ENCODE data around the gene SCN5A. TPM values are rescaled to one million over a fixed set of nuclear protein-coding genes. Genes with fewer than 3 reads are reported as not detected.

Gene SCN5A
- total RNA-seq, 1 donor from 2014 or later, result 239 TPM

GRCh38 chr3:38651153-38651789 lies 1.8 kb upstream of the SCN5A start:
- Histone ChIP-seq H3K4me3 (no peak overlapping the region), H3K27me3 (ENCODE audit: low read depth) (peaks cover 68% of the 10 kb centered on the region), H3K9me3 (replicated peaks) (no peaks in the 10 kb centered on the region), H3K27ac (replicated peaks) (no peak overlapping the region), H3K36me3 (no peaks in the 10 kb centered on the region), H3K4me1 (peaks cover 35% of the 10 kb centered on the region)
- peak; percentile 99 for TF ChIP-seq CTCF (IDR thresholded peaks at IDR 0.05; ENCODE audit: borderline replicate concordance)
- peak; percentile 61 for DNase-seq
- intact Hi-C loops (cut with micrococcal nuclease), result loop anchor here (5.0 kb wide), 1 partner anchor 124 kb away; no protein-coding TSS in a partner anchor

DNA sequence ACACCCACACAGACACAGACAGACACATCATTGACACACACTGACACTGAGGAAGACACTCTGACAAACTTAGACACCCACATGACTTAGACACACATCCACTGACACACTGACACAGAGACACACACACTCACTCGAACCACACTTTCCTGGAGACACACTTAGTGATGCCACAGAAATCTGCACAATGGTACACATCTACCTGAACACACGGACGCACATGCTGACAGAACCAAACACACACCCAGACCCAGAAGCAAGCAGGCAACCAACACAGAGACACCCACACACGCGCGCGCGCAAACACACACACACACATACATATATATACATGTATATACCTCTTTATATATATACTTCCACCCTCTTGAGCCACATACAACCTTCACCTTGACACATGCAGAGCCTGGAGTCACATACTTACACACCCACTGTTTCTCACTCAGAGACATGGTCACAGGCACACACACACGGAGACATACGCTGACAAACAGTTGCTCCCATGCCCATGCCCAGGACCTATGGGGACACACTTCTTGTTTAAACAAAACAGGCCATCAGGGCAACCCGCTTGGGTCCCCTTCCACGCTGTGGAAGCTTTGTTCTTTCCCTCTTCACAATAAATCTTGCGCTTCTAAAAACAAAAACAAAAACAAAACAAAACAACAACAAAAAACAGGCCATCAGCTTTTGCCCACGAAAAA lies 913 bp upstream of the SCN5A start:
- no peak for DNase-seq
- intact Hi-C loops (cut with micrococcal nuclease), result loop anchor here (5.0 kb wide), 1 partner anchor 123 kb away; no protein-coding TSS in a partner anchor
- Histone ChIP-seq H3K4me3 (peak overlapping the region; percentile 80), H3K9me3 (replicated peaks) (no peaks in the 10 kb centered on the region), H3K4me1 (peaks cover 40% of the 10 kb centered on the region), H3K27ac (replicated peaks) (peak overlapping the region; percentile 93), H3K27me3 (ENCODE audit: low read depth) (peaks cover 61% of the 10 kb centered on the region), H3K36me3 (no peaks in the 10 kb centered on the region)
- no peak for TF ChIP-seq CTCF (IDR thresholded peaks at IDR 0.05; ENCODE audit: borderline replicate concordance)

GRCh38 chr3:38648659-38649499 lies 608 bp downstream of the SCN5A start:
- Histone ChIP-seq H3K4me3 (peak overlapping the region; percentile 80), H3K27me3 (ENCODE audit: low read depth) (peaks cover 62% of the 10 kb centered on the region), H3K9me3 (replicated peaks) (no peaks in the 10 kb centered on the region), H3K36me3 (no peaks in the 10 kb centered on the region), H3K4me1 (peaks cover 55% of the 10 kb centered on the region), H3K27ac (replicated peaks) (peak overlapping the region; percentile 93)
- intact Hi-C loops (cut with micrococcal nuclease), result no loop called here
- no peak for DNase-seq
- TF ChIP-seq CTCF (IDR thresholded peaks at IDR 0.05; ENCODE audit: borderline replicate concordance), result no peak

GRCh38 chr3:38648024-38648658 lies 1.3 kb downstream of the SCN5A start:
- Histone ChIP-seq H3K4me3 (peak overlapping the region; percentile 80), H3K36me3 (no peaks in the 10 kb centered on the region), H3K9me3 (replicated peaks) (no peaks in the 10 kb centered on the region), H3K27me3 (ENCODE audit: low read depth) (peaks cover 58% of the 10 kb centered on the region), H3K27ac (replicated peaks) (peak overlapping the region; percentile 93), H3K4me1 (peaks cover 62% of the 10 kb centered on the region)
- no peak for DNase-seq
- no peak for TF ChIP-seq CTCF (IDR thresholded peaks at IDR 0.05; ENCODE audit: borderline replicate concordance)
- intact Hi-C loops (cut with micrococcal nuclease), result no loop called here

Measured in left ventricle myocardium inferior (tissue), 1 donor.